ENCODE data around the gene CGN. TPM values are rescaled to one million over a fixed set of nuclear protein-coding genes. Genes with fewer than 3 reads are reported as not detected.

The CGN gene
- total and polyA plus RNA-seq, 2 donors (not counting 3 experiments of a cell fraction or from before 2014, with no cell fraction given) = 0.32 to 0.73 TPM

- H3K9me3 ChIP-seq (replicated peaks; ENCODE audit: control insufficient read depth, insufficient read depth, low read length) = no peaks in the 10 kb centered on the region
- BruUV-seq (replicated peaks) = no TSS peak
- peak overlapping the region; percentile 40 to 64 (median 41) for H3K4me3 ChIP-seq (replicated peaks in 1 of 3; ENCODE audit: insufficient read depth in 1 of 3, low read depth in 1 of 3, low read length in 3 of 3)
- no peaks in the 10 kb centered on the region for H4K20me1 ChIP-seq (replicated peaks; ENCODE audit: control insufficient read depth, extremely low read depth, insufficient read depth, low read length)
- ChIA-PET POLR2A (interaction anchor here (0.6 to 1.6 kb wide), 2 partner anchors 14 to 175 kb away, joined by 4 to 5 read pairs; partner anchors contain the start of gene POGZ), CTCF (interaction anchor here (1.0 kb wide), 2 partner anchors 11 to 14 kb away, joined by 4 read pairs; partner anchors contain the start of gene POGZ)
- peak overlapping the region; percentile 74 for H3K4me2 ChIP-seq (ENCODE audit: insufficient read depth, low read length)
- no peak for TF ChIP-seq MAX (IDR thresholded peaks at IDR 0.05; ENCODE audit: insufficient read depth, insufficient read length)
- peak; percentile 39 for TF ChIP-seq POLR2A (IDR thresholded peaks at IDR 0.05; ENCODE audit: low read depth, low read length)
- peak; percentile 28 for TF ChIP-seq POLR2AphosphoS5 (IDR thresholded peaks at IDR 0.05; ENCODE audit: insufficient read depth, low read depth, low read length)
- TF ChIP-seq, protein P1, sequence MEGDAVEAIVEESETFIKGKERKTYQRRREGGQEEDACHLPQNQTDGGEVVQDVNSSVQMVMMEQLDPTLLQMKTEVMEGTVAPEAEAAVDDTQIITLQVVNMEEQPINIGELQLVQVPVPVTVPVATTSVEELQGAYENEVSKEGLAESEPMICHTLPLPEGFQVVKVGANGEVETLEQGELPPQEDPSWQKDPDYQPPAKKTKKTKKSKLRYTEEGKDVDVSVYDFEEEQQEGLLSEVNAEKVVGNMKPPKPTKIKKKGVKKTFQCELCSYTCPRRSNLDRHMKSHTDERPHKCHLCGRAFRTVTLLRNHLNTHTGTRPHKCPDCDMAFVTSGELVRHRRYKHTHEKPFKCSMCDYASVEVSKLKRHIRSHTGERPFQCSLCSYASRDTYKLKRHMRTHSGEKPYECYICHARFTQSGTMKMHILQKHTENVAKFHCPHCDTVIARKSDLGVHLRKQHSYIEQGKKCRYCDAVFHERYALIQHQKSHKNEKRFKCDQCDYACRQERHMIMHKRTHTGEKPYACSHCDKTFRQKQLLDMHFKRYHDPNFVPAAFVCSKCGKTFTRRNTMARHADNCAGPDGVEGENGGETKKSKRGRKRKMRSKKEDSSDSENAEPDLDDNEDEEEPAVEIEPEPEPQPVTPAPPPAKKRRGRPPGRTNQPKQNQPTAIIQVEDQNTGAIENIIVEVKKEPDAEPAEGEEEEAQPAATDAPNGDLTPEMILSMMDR (IDR thresholded peaks at IDR 0.05; ENCODE audit: extremely low read depth in 1 of 2, insufficient read depth in 1 of 2, low read depth in 1 of 2, low read length in 2 of 2) = no peak
- H3K9me1 ChIP-seq (replicated peaks; ENCODE audit: control insufficient read depth, extremely low read depth, insufficient read depth, low read length) = no peaks in the 10 kb centered on the region
- intact Hi-C loops (cut with micrococcal nuclease) (loop anchor here (1.0 to 5.0 kb wide), 3 partner anchors 14 to 119 kb away; partner anchors contain the start of genes CGN and POGZ), dilution Hi-C loops (cut with MboI; ENCODE audit: extremely low pct_ligation_motif_present, low sequenced_read_pairs) (no loop called here)
- H3K27ac ChIP-seq (ENCODE audit: insufficient read depth, low read depth, low read length) = no peak overlapping the region
- H3K36me3 ChIP-seq (ENCODE audit: control insufficient read depth in 2 of 2, extremely low read depth in 1 of 2, insufficient read depth in 2 of 2, low read length in 2 of 2) = no peaks in the 10 kb centered on the region
- H3K79me2 ChIP-seq (ENCODE audit: control insufficient read depth, insufficient read depth, low read length) = no peaks in the 10 kb centered on the region
- peak overlapping the region; percentile 17 for H3K9ac ChIP-seq (replicated peaks; ENCODE audit: extremely low read depth, insufficient read depth, low read length)
- peak; percentile 52 for DNase-seq (ENCODE audit: low read depth, low spot score)
- peak; percentile 78 for FAIRE-seq
- H3K4me1 ChIP-seq (ENCODE audit: control insufficient read depth, extremely low read depth, insufficient read depth, low read length) = peaks cover 2% of the 10 kb centered on the region
- peak overlapping the region; percentile 86 for H2AFZ ChIP-seq (ENCODE audit: low read depth, low read length)
- no peaks in the 10 kb centered on the region for H3K27me3 ChIP-seq (ENCODE audit: control insufficient read depth in 2 of 2, insufficient read depth in 2 of 2, low read length in 2 of 2)
Observed at GRCh38 chr1:151472856-151473731, 38.1 kb upstream of the CGN start.
